ENCODE data around the gene MRPL32.

Gene MRPL32

DNA sequence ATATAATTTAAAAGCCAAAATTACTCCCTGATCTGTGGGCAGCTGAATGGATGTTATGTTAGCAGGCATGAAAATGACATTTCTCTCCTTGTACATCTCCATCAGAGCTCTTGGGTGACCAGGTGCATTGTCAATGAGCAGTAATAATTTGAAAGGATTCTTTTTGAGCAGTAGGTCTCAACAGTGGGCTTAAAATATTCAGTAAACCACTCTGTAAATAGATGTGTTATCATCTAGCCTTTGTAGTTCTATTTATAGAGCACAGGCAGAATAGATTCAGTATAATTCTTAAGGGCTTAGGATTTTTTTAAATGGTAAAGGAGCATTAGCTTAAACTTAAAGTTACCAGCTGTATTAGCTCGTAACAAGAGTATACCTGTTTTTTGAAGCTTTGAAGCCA is 52.0 kb downstream of the MRPL32 start:
- H2BK120ac ChIP-seq (ENCODE audit: low read depth, low read length), result no peak overlapping the region
- H3K4me3 ChIP-seq (ENCODE audit: low read length), result no peak overlapping the region
- H3K23ac ChIP-seq (ENCODE audit: low read length), result no peak overlapping the region
- H4K8ac ChIP-seq (ENCODE audit: low read depth, low read length), result no peak overlapping the region
- H3K56ac ChIP-seq (ENCODE audit: low read length), result no peak overlapping the region
- H4K5ac ChIP-seq (ENCODE audit: low read length), result no peak overlapping the region
- no peak overlapping the region for H3K4ac ChIP-seq (ENCODE audit: low read depth, low read length)
- H3K36me3 ChIP-seq (ENCODE audit: control insufficient read depth, insufficient read depth, low read length), result no peaks in the 10 kb centered on the region
- no peaks in the 10 kb centered on the region for H3K79me1 ChIP-seq (ENCODE audit: low read length)
- H2BK5ac ChIP-seq (ENCODE audit: low read length), result no peak overlapping the region
- no peak overlapping the region for H2BK15ac ChIP-seq (replicated peaks; ENCODE audit: low read depth)
- no peak overlapping the region for H3K4me2 ChIP-seq (ENCODE audit: low read length)
- no CpG with 5 or more reads among the region's 1 CpG for WGBS (ENCODE audit: extremely low coverage, insufficient coverage, low lambda C conversion rate)
- no peak overlapping the region for H3K27ac ChIP-seq (ENCODE audit: low read depth, low read length)
- DNase-seq, result no peak
- no peaks in the 10 kb centered on the region for H3K27me3 ChIP-seq (ENCODE audit: insufficient read depth, low read length, poor library complexity)
- no peak overlapping the region for H2AK5ac ChIP-seq (ENCODE audit: low read length)
- no peak overlapping the region for H3K9ac ChIP-seq (ENCODE audit: low read length)
- no peaks in the 10 kb centered on the region for H3K79me2 ChIP-seq (ENCODE audit: control insufficient read depth, insufficient read depth, low read length)
- H3K4me1 ChIP-seq (ENCODE audit: control insufficient read depth, low read depth, low read length), result no peaks in the 10 kb centered on the region
- no peak overlapping the region for H3K18ac ChIP-seq (ENCODE audit: low read length)

DNA sequence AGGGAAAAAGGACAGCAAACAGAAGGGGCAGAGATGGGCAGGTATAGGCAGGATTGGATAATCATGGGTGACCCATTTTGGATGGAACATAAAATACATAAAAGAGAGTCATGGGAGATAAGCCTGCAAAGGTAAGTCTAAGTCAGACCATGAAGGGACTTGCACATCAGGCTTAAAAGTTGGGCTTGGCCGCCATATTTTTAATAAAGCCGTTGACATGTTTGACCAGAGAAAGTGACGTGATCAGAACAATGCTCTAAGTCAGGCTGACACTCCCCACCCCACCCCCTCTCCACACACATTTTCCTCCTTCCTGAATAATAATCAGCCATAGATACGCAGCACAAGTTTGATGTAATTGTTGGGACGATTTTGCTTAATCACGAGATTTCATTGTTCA is 54.0 kb downstream of the MRPL32 start:
- Histone ChIP-seq H3K4ac (ENCODE audit: low read depth, low read length) (no peak overlapping the region), H2BK5ac (ENCODE audit: low read length) (no peak overlapping the region), H3K4me1 (ENCODE audit: control insufficient read depth, low read depth, low read length) (no peaks in the 10 kb centered on the region), H3K23ac (ENCODE audit: low read length) (no peak overlapping the region), H3K4me2 (ENCODE audit: low read length) (no peak overlapping the region), H3K9ac (ENCODE audit: low read length) (no peak overlapping the region), H3K27ac (ENCODE audit: low read depth, low read length) (no peak overlapping the region), H2BK120ac (ENCODE audit: low read depth, low read length) (no peak overlapping the region), H2BK15ac (replicated peaks; ENCODE audit: low read depth) (no peak overlapping the region), H3K27me3 (ENCODE audit: insufficient read depth, low read length, poor library complexity) (no peaks in the 10 kb centered on the region), H4K5ac (ENCODE audit: low read length) (no peak overlapping the region), H3K79me2 (ENCODE audit: control insufficient read depth, insufficient read depth, low read length) (no peaks in the 10 kb centered on the region), H3K18ac (ENCODE audit: low read length) (no peak overlapping the region), H3K4me3 (ENCODE audit: low read length) (no peak overlapping the region), H3K36me3 (ENCODE audit: control insufficient read depth, insufficient read depth, low read length) (no peaks in the 10 kb centered on the region), H2AK5ac (ENCODE audit: low read length) (no peak overlapping the region), H4K8ac (ENCODE audit: low read depth, low read length) (no peak overlapping the region), H3K79me1 (ENCODE audit: low read length) (no peaks in the 10 kb centered on the region), H3K56ac (ENCODE audit: low read length) (no peak overlapping the region)
- DNase-seq, result no peak
- WGBS (ENCODE audit: extremely low coverage, insufficient coverage, low lambda C conversion rate), result no CpG with 5 or more reads among the region's 6 CpGs

DNA sequence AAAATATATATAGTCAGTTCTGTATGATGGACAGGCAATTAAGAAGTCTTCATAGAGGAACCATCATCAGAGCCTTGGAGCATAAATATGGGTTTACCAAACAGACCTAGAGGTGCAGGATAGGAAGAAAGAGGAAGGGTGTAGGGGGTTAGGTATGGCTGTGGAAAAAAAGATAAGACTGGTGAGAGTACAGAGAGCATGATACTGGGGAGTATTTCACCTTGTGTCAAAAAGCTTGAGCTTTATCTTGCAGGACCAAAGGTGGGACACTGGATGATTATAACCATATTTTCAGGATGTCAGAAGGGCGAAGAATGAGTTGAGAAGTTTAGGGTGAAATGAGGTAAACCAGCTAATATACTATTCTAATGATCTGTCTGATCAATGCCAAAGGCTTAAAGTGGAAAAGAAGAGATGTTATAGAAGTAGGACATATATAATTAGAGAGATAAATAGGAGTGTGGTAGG is 54.6 kb downstream of the MRPL32 start:
- Histone ChIP-seq H3K4me2 (ENCODE audit: low read length) (no peak overlapping the region), H4K5ac (ENCODE audit: low read length) (no peak overlapping the region), H4K8ac (ENCODE audit: low read depth, low read length) (no peak overlapping the region), H3K4me3 (ENCODE audit: low read length) (no peak overlapping the region), H2AK5ac (ENCODE audit: low read length) (no peak overlapping the region), H3K56ac (ENCODE audit: low read length) (no peak overlapping the region), H3K4ac (ENCODE audit: low read depth, low read length) (no peak overlapping the region), H3K27ac (ENCODE audit: low read depth, low read length) (no peak overlapping the region), H3K4me1 (ENCODE audit: control insufficient read depth, low read depth, low read length) (no peaks in the 10 kb centered on the region), H2BK120ac (ENCODE audit: low read depth, low read length) (no peak overlapping the region), H3K9ac (ENCODE audit: low read length) (no peak overlapping the region), H3K79me1 (ENCODE audit: low read length) (no peaks in the 10 kb centered on the region), H3K27me3 (ENCODE audit: insufficient read depth, low read length, poor library complexity) (no peaks in the 10 kb centered on the region), H2BK5ac (ENCODE audit: low read length) (no peak overlapping the region), H3K18ac (ENCODE audit: low read length) (no peak overlapping the region), H3K79me2 (ENCODE audit: control insufficient read depth, insufficient read depth, low read length) (no peaks in the 10 kb centered on the region), H2BK15ac (replicated peaks; ENCODE audit: low read depth) (no peak overlapping the region), H3K23ac (ENCODE audit: low read length) (no peak overlapping the region), H3K36me3 (ENCODE audit: control insufficient read depth, insufficient read depth, low read length) (no peaks in the 10 kb centered on the region)
- WGBS (ENCODE audit: extremely low coverage, insufficient coverage, low lambda C conversion rate), result no CpG with 5 or more reads among the region's 1 CpG
- no peak for DNase-seq

Measured in mesendoderm (in vitro differentiated cells).